ENCODE results near the gene FCHSD1. TPM values are rescaled to one million over a fixed set of nuclear protein-coding genes. Genes with fewer than 3 reads are reported as not detected.
A peak's percentile ranks its signal among the peaks of the same experiment; 100 is the strongest.

FCHSD1 gene
- polyA plus RNA-seq, 1 of the 3 experiments (the other 2 are of a cell fraction) = 49.2 TPM

DNA sequence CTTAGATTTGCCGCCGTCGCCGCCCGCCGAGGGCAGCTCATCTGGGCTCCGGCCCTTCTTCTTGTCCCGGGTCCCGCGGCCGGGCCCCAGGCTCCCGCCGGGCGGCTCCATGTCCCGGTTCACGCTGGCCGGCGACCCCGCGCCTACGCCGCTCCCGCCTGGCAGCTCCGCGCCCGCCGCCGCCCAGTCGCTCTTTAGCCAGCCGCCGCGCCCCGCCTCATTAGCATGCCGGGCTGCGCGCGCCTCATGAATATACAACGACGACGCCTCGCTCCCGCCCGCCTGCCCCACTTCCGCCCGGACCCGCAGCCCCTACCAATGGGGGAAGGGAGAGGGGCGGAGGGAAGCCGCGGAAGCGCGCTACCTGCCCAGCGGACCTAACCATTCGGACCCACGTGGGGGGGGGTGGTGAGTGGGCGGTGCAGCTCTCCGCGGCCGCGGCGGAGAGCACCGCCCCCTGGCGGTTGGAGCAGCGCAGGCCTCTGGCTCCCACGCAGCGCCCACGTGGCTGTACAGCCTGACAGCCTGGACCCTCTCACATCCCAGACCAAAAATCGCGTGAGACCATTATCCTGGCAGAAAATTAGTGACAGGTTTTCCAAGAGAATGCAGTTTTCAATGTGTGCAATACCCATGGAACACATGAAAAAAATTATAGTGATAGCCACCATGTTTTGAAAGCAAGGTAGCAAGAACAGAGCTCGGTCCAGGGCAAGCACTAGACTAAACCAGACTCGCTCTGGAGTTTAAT, 32.2 kb downstream of the FCHSD1 start, which contains the start of gene DIAPH1:
TSS of gene DIAPH1 (minus strand) at position 197 of the 751 bp plus-strand sequence. CDS start at position 111, 86 bp downstream.
- POLR2A ChIA-PET = interaction anchor here (0.7 to 2.3 kb wide), 7 partner anchors 13 to 61 kb away, joined by 3 to 17 read pairs (median 5); partner anchors contain the start of genes FCHSD1, HDAC3 and RELL2
- Histone ChIP-seq H3K9ac (peak within 1 kb of the TSS; percentile 92), H4K20me1 (ENCODE audit: insufficient read depth) (no peaks in the 10 kb centered on the region; the same call in 1 of the 2 replicates), H3F3A (replicated peaks; ENCODE audit: insufficient read depth) (peaks cover 29% of the 10 kb centered on the region), H3K36me3 (replicated peaks in 1 of 2; ENCODE audit: control insufficient read depth in 1 of 2, insufficient read depth in 2 of 2, low read length in 1 of 2) (peaks cover 33 to 36% of the 10 kb centered on the region in 2 experiments), H3K9me2 (no peaks in the 10 kb centered on the region), H3K4me1 (ENCODE audit: control insufficient read depth in 1 of 2, insufficient read depth in 2 of 2, low read depth in 1 of 2, low read length in 1 of 2) (peaks cover 9 to 12% of the 10 kb centered on the region in 2 experiments; a peak in 2 of 4 replicates), H3K79me2 (ENCODE audit: insufficient read depth) (peaks cover 46% of the 10 kb centered on the region), H3K4me2 (peak within 1 kb of the TSS; percentile 94), H3K27ac (ENCODE audit: low read depth in 2 of 2, low read length in 1 of 2) (peak within 1 kb of the TSS; percentile 67 to 72), H3K27me3 (ENCODE audit: insufficient read depth) (no peaks in the 10 kb centered on the region), H2AFZ (ENCODE audit: low read depth) (peak within 1 kb of the TSS; percentile 92), H3K4me3 (ENCODE audit: low read depth in 2 of 2, low read length in 1 of 2) (peak within 1 kb of the TSS; percentile 72 to 82), H3K9me3 (no peaks in the 10 kb centered on the region)
- DNase-seq = peak; percentile 99
- WGBS (ENCODE audit: low lambda C conversion rate) = 6% methylated on average over 26 of the region's 70 CpGs
- CTCF ChIA-PET = interaction anchor here (0.6 to 14.8 kb wide), 33 partner anchors 8 to 928 kb away, joined by 3 to 280 read pairs (median 6); partner anchors contain the start of genes FCHSD1, HARS1, HARS2 and HDAC3
- peak; percentile 93 for TF ChIP-seq CHD2 (IDR thresholded peaks at IDR 0.05; ENCODE audit: low read length, partially characterized antibody)
- peak; percentile 100 for TF ChIP-seq MXI1 (IDR thresholded peaks at IDR 0.05; ENCODE audit: low read depth, low read length)
- TF ChIP-seq, protein P1, sequence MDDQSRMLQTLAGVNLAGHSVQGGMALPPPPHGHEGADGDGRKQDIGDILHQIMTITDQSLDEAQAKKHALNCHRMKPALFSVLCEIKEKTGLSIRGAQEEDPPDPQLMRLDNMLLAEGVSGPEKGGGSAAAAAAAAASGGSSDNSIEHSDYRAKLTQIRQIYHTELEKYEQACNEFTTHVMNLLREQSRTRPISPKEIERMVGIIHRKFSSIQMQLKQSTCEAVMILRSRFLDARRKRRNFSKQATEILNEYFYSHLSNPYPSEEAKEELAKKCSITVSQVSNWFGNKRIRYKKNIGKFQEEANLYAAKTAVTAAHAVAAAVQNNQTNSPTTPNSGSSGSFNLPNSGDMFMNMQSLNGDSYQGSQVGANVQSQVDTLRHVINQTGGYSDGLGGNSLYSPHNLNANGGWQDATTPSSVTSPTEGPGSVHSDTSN (IDR thresholded peaks at IDR 0.05) = no peak; the same call in 1 of the 2 replicates
- peak; percentile 69; the same call in 1 of the 2 replicates for TF ChIP-seq NRF1 (IDR thresholded peaks at IDR 0.05; ENCODE audit: low read depth, low read length)
- TF ChIP-seq, protein P2, sequence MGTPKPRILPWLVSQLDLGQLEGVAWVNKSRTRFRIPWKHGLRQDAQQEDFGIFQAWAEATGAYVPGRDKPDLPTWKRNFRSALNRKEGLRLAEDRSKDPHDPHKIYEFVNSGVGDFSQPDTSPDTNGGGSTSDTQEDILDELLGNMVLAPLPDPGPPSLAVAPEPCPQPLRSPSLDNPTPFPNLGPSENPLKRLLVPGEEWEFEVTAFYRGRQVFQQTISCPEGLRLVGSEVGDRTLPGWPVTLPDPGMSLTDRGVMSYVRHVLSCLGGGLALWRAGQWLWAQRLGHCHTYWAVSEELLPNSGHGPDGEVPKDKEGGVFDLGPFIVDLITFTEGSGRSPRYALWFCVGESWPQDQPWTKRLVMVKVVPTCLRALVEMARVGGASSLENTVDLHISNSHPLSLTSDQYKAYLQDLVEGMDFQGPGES (IDR thresholded peaks at IDR 0.05; ENCODE audit: low read depth, low read length) = no peak
- TF ChIP-seq RCOR1 (IDR thresholded peaks at IDR 0.05; ENCODE audit: low read length) = peak; percentile 37; the same call in 1 of the 2 replicates
- peak; percentile 18; the same call in 1 of the 2 replicates for TF ChIP-seq POLR2AphosphoS5 (IDR thresholded peaks at IDR 0.05; ENCODE audit: low read depth, low read length)
- TF ChIP-seq YY1 (IDR thresholded peaks at IDR 0.05; ENCODE audit: low read depth) = peak; percentile 73
- TF ChIP-seq FOSL2 (IDR thresholded peaks at IDR 0.05; ENCODE audit: borderline replicate concordance, low read depth) = peak; percentile 29; the same call in 1 of the 2 replicates
- no peak; the same call in 1 of the 2 replicates for TF ChIP-seq NFIC (IDR thresholded peaks at IDR 0.05; ENCODE audit: borderline replicate concordance)
- no peak for TF ChIP-seq EZH2phosphoT487 (IDR thresholded peaks at IDR 0.05; ENCODE audit: borderline replicate concordance, low read depth)
- TF ChIP-seq SIN3A (IDR thresholded peaks at IDR 0.05; ENCODE audit: borderline replicate concordance, low read depth, low read length) = peak; percentile 99
- TF ChIP-seq EP300 (IDR thresholded peaks at IDR 0.05; ENCODE audit: borderline replicate concordance in 1 of 2, low read depth in 1 of 2, low read length in 1 of 2) = peak; percentile 14 to 65; a peak in 2 of 4 replicates
- TF ChIP-seq, protein P3, sequence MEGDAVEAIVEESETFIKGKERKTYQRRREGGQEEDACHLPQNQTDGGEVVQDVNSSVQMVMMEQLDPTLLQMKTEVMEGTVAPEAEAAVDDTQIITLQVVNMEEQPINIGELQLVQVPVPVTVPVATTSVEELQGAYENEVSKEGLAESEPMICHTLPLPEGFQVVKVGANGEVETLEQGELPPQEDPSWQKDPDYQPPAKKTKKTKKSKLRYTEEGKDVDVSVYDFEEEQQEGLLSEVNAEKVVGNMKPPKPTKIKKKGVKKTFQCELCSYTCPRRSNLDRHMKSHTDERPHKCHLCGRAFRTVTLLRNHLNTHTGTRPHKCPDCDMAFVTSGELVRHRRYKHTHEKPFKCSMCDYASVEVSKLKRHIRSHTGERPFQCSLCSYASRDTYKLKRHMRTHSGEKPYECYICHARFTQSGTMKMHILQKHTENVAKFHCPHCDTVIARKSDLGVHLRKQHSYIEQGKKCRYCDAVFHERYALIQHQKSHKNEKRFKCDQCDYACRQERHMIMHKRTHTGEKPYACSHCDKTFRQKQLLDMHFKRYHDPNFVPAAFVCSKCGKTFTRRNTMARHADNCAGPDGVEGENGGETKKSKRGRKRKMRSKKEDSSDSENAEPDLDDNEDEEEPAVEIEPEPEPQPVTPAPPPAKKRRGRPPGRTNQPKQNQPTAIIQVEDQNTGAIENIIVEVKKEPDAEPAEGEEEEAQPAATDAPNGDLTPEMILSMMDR (IDR thresholded peaks at IDR 0.05) = peak; percentile 95
- peak; percentile 98 for TF ChIP-seq MAX (IDR thresholded peaks at IDR 0.05; ENCODE audit: low read depth)
- peak; percentile 12; the same call in 1 of the 2 replicates for TF ChIP-seq TCF12 (IDR thresholded peaks at IDR 0.05)
- TF ChIP-seq GATA2 (CRISPR knock-in tag; IDR thresholded peaks at IDR 0.05) = no peak
- TF ChIP-seq GABPA (IDR thresholded peaks at IDR 0.05; ENCODE audit: low read depth) = peak; percentile 78
- peak; percentile 74 for TF ChIP-seq RAD21 (IDR thresholded peaks at IDR 0.05; ENCODE audit: low read length)
- TF ChIP-seq RXRA (IDR thresholded peaks at IDR 0.05; ENCODE audit: borderline replicate concordance, low read depth) = no peak
- no peak for TF ChIP-seq FOXM1 (IDR thresholded peaks at IDR 0.05; ENCODE audit: low read depth)
- TF ChIP-seq TEAD4 (IDR thresholded peaks at IDR 0.05; ENCODE audit: borderline replicate concordance, insufficient read depth) = no peak
- no peak; the same call in 1 of the 2 replicates for TF ChIP-seq JUND (IDR thresholded peaks at IDR 0.05)
- TF ChIP-seq, protein P4, sequence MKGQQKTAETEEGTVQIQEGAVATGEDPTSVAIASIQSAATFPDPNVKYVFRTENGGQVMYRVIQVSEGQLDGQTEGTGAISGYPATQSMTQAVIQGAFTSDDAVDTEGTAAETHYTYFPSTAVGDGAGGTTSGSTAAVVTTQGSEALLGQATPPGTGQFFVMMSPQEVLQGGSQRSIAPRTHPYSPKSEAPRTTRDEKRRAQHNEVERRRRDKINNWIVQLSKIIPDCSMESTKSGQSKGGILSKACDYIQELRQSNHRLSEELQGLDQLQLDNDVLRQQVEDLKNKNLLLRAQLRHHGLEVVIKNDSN (IDR thresholded peaks at IDR 0.05; ENCODE audit: borderline replicate concordance, low read depth) = peak; percentile 80
- TF ChIP-seq USF2 (IDR thresholded peaks at IDR 0.05; ENCODE audit: borderline replicate concordance, low read depth, low read length) = peak; percentile 57
- TF ChIP-seq TAF1 (IDR thresholded peaks at IDR 0.05; ENCODE audit: borderline replicate concordance, low read depth, low read length) = 0 out of 2 replicates have a peak, but pooled peaks have one; percentile 43
- no peak for TF ChIP-seq FOXJ3 (CRISPR knock-in tag; IDR thresholded peaks at IDR 0.05)
